ENCODE results near the gene SDCBP2.

SDCBP2 gene

GRCh38 chr20:1370548-1371110, 41.7 kb upstream of the SDCBP2 start:
- H2AFZ ChIP-seq (ENCODE audit: low read depth): no peak overlapping the region
- 0 out of 2 replicates have a peak, but pooled peaks cover 7% of the 10 kb centered on the region for H3K79me2 ChIP-seq (ENCODE audit: insufficient read depth, low read depth)
- H3K27ac ChIP-seq: no peak overlapping the region
- no peaks in the 10 kb centered on the region for H3K27me3 ChIP-seq (ENCODE audit: insufficient read depth, low read depth)
- peaks cover 29% of the 10 kb centered on the region for H3K4me1 ChIP-seq (ENCODE audit: low read depth, poor library complexity, severe bottlenecking)
- TF ChIP-seq CTCF (conservative IDR thresholded peaks at IDR 0.05; ENCODE audit: low read depth, low read length): no peak
- no peaks in the 10 kb centered on the region for H4K20me1 ChIP-seq (ENCODE audit: insufficient read depth)
- no peak overlapping the region for H3K4me3 ChIP-seq (IDR thresholded peaks at IDR 0.05; ENCODE audit: insufficient read depth, low read depth, low read length)
- H3K4me2 ChIP-seq: no peak overlapping the region
- H3K9ac ChIP-seq: no peak overlapping the region
- H3K36me3 ChIP-seq (ENCODE audit: insufficient read depth): no peaks in the 10 kb centered on the region

- H4K20me1 ChIP-seq (ENCODE audit: insufficient read depth): no peaks in the 10 kb centered on the region
- no peak overlapping the region for H3K27ac ChIP-seq
- no peak overlapping the region for H3K4me3 ChIP-seq (IDR thresholded peaks at IDR 0.05; ENCODE audit: insufficient read depth, low read depth, low read length)
- no peaks in the 10 kb centered on the region for H3K36me3 ChIP-seq (ENCODE audit: insufficient read depth)
- no peak overlapping the region for H2AFZ ChIP-seq (ENCODE audit: low read depth)
- no peak overlapping the region for H3K4me2 ChIP-seq
- no peak overlapping the region for H3K9ac ChIP-seq
- no peak for TF ChIP-seq CTCF (conservative IDR thresholded peaks at IDR 0.05; ENCODE audit: low read depth, low read length)
- no peaks in the 10 kb centered on the region for H3K27me3 ChIP-seq (ENCODE audit: insufficient read depth, low read depth)
- peaks cover 29% of the 10 kb centered on the region for H3K4me1 ChIP-seq (ENCODE audit: low read depth, poor library complexity, severe bottlenecking)
- 0 out of 2 replicates have a peak, but pooled peaks cover 5% of the 10 kb centered on the region for H3K79me2 ChIP-seq (ENCODE audit: insufficient read depth, low read depth)
Observed at GRCh38 chr20:1369970-1370369, 41.0 kb upstream of the SDCBP2 start.

GRCh38 chr20:1368448-1369199, 39.7 kb upstream of the SDCBP2 start:
- Histone ChIP-seq H3K79me2 (ENCODE audit: insufficient read depth, low read depth) (no peaks in the 10 kb centered on the region), H4K20me1 (ENCODE audit: insufficient read depth) (no peaks in the 10 kb centered on the region), H3K27ac (no peak overlapping the region), H3K4me2 (no peak overlapping the region), H3K36me3 (ENCODE audit: insufficient read depth) (no peaks in the 10 kb centered on the region), H2AFZ (ENCODE audit: low read depth) (no peak overlapping the region), H3K4me3 (IDR thresholded peaks at IDR 0.05; ENCODE audit: insufficient read depth, low read depth, low read length) (no peak overlapping the region), H3K9ac (no peak overlapping the region), H3K27me3 (ENCODE audit: insufficient read depth, low read depth) (no peaks in the 10 kb centered on the region), H3K4me1 (ENCODE audit: low read depth, poor library complexity, severe bottlenecking) (peaks cover 26% of the 10 kb centered on the region)
- no peak for TF ChIP-seq CTCF (conservative IDR thresholded peaks at IDR 0.05; ENCODE audit: low read depth, low read length)

GRCh38 chr20:1367479-1367878, 38.5 kb upstream of the SDCBP2 start:
- H3K27ac ChIP-seq: no peak overlapping the region
- no peak for TF ChIP-seq CTCF (conservative IDR thresholded peaks at IDR 0.05; ENCODE audit: low read depth, low read length)
- H3K4me3 ChIP-seq (IDR thresholded peaks at IDR 0.05; ENCODE audit: insufficient read depth, low read depth, low read length): no peak overlapping the region
- no peaks in the 10 kb centered on the region for H3K27me3 ChIP-seq (ENCODE audit: insufficient read depth, low read depth)
- no peak overlapping the region for H3K9ac ChIP-seq
- no peaks in the 10 kb centered on the region for H3K36me3 ChIP-seq (ENCODE audit: insufficient read depth)
- H2AFZ ChIP-seq (ENCODE audit: low read depth): no peak overlapping the region
- H3K4me2 ChIP-seq: no peak overlapping the region
- no peaks in the 10 kb centered on the region for H4K20me1 ChIP-seq (ENCODE audit: insufficient read depth)
- peaks cover 19% of the 10 kb centered on the region for H3K4me1 ChIP-seq (ENCODE audit: low read depth, poor library complexity, severe bottlenecking)
- no peaks in the 10 kb centered on the region for H3K79me2 ChIP-seq (ENCODE audit: insufficient read depth, low read depth)
